DMS153 treated with DMSO at 0.1 percent for 48 hours (cell line): Measurements from ENCODE around the gene ULK2.
"Not testable (repeated sequence)": the region's sequence is repeated elsewhere in the genome, so short reads cannot be mapped to it uniquely, and the experiment has no call there.

Source experiments
- DNase-seq: peaks from one replicate; lab custom pipeline; 2025; ENCODE audit not compliant: unreplicated experiment; lab: John Stamatoyannopoulos, UW

ULK2 gene

DNA sequence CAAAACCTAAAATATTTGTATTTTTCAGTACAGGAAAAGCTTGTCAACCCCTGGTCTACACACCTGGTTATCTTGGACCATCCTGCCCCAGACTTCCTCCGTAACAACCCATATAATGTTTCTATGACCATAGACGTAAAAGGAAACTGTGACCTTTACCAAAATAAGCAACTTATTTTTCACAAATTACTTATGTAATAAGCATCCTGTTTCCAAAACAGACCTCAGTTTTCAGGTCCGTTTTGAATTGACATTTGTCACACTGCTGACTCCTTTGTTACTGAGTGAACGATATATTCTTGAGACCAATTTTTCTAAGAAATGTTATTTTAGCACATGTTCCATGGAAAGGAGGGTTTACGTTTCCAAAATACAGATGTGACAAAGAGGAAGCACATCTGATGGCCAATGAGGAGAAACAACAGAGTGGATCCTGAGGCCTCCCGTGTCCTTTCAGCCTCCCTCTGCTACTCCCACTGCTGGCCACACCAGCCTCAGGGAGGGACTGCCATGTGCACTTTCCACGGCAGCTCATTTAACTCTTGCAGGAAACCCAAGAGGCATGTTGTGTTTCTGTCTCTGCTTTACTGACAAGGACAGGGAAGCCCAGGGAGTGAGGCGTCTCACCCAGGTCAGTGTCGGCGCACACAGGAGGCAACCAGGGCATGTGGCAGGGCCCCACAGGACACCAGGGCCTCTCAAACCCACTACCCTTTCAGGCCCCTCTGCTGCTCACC, 99.5 kb downstream of the ULK2 start:
- DNase-seq = no peak

- no peak for DNase-seq
Observed at GRCh38 chr17:19766421-19767270, 101.1 kb downstream of the ULK2 start.

DNA sequence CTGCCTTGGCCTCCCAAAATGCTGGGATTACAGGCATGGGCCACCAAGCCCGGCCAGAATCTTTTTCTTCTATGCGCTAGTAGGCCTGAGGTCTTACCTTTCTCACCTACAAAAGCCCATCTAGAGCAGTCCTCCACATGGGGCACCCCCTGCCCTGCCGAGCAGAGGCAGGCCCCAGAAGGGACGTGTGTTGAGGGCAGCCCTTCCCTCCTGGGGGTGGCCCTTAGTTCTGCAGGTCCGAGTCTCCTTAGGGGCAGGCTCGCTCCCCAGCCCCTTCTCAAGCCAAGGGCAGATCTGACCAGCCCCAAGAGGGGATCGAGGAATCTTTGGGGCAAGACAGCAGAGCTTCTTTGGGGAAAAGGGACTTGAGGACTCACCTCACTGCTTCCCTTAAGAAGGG, 101.7 kb downstream of the ULK2 start:
- no peak for DNase-seq

GRCh38 chr17:19763991-19764390, 103.7 kb downstream of the ULK2 start:
- DNase-seq = not testable (repeated sequence)

GRCh38 chr17:19763416-19763815, 104.3 kb downstream of the ULK2 start:
- DNase-seq = no peak

DNA sequence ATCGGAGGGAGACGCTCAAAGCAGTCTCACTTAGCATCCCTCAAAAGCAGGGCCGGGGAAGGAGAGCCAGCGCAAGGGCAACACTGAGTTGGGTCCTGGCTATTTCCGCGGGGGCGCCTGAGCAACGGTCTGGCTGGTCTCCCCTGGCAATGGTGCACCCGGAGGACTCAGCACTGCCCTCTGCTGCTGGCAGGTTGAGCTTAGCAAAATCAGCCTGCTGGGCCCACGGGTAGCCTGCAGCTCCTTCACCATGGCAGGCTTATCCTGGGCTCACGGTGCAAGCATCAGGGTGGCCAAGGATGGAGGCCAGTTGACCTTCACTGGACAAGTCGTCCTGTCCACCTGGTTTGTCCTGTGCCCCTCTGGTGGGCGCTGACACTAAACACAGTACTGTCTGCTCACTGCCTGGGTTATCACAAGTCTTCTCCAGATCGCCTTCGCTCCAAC, 105.2 kb downstream of the ULK2 start:
- DNase-seq = peak; percentile 13

DNA sequence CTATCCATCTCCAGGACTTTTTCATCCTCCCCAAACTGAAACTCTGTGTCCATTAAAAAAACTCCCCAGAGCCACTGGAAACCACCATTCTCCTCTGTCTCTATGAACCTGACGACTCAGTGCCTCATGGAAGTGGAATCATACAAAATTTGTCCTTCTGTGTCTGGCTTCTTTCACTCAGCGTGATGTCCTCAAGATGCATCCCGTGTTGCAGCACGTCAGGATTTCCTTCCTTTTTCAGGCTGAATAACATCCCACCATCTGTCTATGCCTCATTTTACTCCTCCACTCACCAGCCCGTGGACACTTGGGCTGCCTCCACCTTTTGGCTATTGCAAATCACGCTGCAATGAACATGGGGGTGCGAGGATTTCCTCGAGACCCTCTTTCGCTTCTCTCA, 107.0 kb downstream of the ULK2 start:
- no peak for DNase-seq

DNA sequence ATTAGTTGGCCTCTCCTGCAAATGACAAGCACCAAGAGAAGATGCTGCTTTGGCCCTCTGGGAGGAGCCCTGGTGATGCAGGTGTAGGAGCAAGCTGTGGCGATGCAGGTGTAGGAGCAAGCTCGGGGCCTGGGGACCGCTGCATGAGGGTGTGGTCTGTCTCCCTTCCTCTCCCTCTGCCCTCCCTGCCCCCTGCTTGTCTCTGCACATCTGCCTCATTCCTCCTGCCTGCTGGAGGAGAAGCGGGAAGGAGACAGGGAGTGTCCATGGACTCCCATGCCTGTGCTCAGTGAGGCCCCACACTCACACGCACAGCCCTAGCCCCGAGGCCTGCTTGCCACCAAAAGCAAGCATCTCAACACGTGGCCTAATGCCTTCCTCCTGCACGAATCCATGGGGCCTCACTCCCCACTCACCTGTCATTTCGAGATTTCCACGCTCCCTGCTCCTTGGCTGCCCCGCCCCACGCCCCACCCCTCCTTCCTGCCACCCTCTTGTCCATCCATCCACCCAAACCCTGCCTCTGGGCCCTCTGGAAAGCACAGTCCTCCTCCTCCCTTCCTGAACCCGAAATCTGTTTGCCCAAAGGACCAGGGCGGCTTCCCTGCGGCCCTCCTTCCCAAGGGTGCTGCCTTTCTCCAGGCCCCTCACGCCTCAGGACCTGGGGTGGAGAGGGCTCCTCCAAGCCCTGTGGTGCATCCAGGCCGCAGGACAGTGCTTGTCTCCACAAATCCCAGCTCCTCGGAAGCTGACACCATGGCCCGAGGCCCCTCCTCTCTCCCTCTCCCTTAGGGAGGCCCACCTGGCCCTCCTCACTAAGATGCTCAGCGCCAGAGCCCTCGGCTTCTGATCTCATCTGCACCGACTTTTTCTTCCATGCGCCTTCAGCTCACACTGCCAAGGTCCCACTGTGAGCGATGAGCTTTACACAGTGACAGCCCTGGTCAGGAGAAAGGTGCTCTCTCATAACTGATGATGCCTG, 107.9 kb downstream of the ULK2 start:
- no peak for DNase-seq

- no peak for DNase-seq
Observed at GRCh38 chr17:19757536-19758180, 110.1 kb downstream of the ULK2 start.

- DNase-seq = no peak
Observed at GRCh38 chr17:19756546-19756945, 111.2 kb downstream of the ULK2 start.

GRCh38 chr17:19755821-19756510, 111.8 kb downstream of the ULK2 start:
- DNase-seq = no peak

- no peak for DNase-seq
Observed at GRCh38 chr17:19755392-19755791, 112.3 kb downstream of the ULK2 start.

GRCh38 chr17:19753661-19754463, 113.9 kb downstream of the ULK2 start:
- DNase-seq = peak; percentile 13

DNA sequence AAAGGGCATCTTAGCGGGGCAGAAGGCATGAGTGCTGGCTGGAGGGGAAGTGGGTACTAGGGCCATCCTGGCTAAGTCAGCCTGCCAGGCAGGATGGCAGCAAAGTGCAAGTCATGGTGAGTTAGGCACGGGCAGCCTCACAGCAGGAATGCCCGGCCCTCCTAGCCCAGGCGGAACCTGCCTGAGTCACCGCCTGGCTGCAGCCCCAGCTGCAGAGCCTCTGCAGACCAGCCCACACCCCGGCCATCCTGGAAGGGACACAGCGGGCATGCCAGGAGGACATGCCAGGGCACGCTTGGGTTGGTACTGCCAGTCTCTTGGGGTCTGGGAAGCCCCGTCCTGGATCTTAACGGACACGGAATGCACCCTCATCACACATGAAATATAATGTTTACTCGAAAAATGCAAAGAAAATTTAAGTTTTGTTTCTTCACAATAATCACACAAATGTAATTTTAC, 114.7 kb downstream of the ULK2 start:
- no peak for DNase-seq

DNA sequence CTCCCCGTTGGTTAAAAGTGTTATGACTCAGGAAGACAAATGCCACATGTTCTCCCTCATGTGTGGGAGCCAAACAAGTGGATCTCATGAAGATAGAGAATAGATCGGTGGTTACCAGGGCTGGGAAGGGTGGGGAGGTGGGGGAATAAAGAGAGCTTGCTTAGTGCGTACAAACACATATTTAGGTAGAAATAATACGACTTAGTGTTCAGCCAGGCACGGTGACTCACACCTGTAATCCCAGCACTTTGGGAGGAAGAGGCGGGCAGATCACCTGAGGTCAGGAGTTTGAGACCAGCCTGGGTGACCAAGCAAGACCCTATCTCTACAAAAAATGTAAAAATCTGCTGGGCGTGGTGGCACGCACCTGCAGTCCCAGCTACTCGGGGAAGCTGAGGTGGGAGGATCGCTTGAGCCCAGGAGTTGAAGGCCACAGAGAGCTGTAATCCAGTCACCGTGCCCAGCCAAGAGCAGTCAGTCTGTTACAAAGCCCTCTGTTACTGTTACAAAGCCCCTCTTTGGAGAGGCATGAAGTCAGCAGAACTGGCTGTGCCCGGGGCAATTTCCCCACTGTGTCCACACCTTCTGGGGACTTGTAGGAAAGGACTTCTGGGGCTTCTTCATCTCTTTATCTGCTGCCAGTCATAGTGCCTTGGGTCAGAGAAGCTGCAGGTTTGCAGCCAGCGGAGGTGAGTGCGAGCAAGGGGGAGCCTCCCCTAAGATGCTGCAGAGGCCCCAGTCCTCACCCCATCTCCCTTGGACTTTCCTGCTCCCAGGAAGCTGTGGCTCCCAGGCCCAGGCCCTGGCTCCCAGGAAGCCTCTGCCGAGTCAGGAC, 115.3 kb downstream of the ULK2 start:
- DNase-seq = no peak

GRCh38 chr17:19750835-19751234, 116.9 kb downstream of the ULK2 start:
- DNase-seq = no peak

GRCh38 chr17:19750020-19750572, 117.6 kb downstream of the ULK2 start:
- DNase-seq = no peak

DNA sequence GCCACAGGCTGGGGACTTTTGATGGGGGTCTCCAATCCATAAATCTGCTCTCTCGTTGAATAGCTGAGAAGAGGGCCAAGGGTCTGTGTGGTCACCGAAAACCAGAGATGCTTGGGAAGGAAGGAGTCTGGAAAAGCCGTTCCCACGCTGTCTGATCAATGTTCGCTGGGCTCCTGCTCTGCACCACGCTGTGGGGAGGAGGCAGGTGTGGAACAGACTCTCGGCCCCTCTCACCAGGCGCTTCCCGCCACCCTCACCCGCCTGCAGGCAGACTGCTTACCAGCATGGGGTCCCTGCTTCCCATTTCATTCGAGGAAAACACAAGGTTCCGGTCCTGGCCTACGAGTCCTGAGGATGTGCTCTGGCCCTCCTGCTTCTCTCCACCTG, 118.9 kb downstream of the ULK2 start:
- DNase-seq = no peak
